Erythroblast (primary cell): ENCODE data around the gene POTEG.
"Not testable (repeated sequence)": the region's sequence is repeated elsewhere in the genome, so short reads cannot be mapped to it uniquely, and the experiment has no call there.

Experiments
- DNase-seq, 2 experiments: peaks; one replicate each; lab custom pipeline; 2025; lab: John Stamatoyannopoulos, UW

Gene POTEG

GRCh38 chr14:19372813-19373500 is 61.2 kb downstream of the POTEG start:
- not testable (repeated sequence) for DNase-seq

GRCh38 chr14:19371767-19372166 is 62.4 kb downstream of the POTEG start:
- DNase-seq = not testable (repeated sequence)

- DNase-seq = not testable (repeated sequence)
Observed at GRCh38 chr14:19362803-19363202, 71.3 kb downstream of the POTEG start.

- DNase-seq = not testable (repeated sequence)
Observed at GRCh38 chr14:19362323-19362722, 71.8 kb downstream of the POTEG start.

DNA sequence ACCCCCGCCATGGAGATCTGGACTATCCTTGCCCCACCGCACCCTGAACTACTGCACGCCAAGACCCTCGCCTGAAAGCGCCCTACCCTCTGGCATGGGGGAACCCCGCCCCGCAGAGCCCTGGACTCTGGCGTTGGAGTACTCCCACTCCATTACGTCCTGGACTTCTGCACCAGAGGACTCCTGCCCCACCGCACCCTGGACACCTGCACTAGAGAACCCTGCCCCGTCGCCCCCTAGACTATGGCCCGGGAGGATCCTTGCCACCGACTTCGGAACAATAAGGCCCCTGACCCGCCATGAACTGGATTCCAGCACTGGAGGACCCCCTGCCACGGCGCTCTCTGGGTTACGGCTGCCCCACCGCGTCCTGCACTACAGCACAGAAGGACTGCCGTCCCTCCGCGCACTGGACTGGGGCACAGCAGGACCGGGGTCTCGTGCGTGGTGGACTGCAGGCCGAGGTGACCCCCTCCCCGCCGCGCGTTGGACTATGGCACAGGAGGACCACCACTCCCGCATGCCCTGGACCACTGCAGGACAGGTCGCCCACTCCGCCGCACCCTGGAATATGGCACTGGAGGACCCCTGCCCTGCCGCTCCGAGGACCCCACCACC is 72.4 kb downstream of the POTEG start:
- not testable (repeated sequence) for DNase-seq

- not testable (repeated sequence) for DNase-seq
Observed at GRCh38 chr14:19360937-19361635, 73.1 kb downstream of the POTEG start.
